ENCODE data around the gene RANBP3L.
"Not testable (repeated sequence)": the region's sequence is repeated elsewhere in the genome, so short reads cannot be mapped to it uniquely, and the experiment has no call there.

Gene RANBP3L, protein sequence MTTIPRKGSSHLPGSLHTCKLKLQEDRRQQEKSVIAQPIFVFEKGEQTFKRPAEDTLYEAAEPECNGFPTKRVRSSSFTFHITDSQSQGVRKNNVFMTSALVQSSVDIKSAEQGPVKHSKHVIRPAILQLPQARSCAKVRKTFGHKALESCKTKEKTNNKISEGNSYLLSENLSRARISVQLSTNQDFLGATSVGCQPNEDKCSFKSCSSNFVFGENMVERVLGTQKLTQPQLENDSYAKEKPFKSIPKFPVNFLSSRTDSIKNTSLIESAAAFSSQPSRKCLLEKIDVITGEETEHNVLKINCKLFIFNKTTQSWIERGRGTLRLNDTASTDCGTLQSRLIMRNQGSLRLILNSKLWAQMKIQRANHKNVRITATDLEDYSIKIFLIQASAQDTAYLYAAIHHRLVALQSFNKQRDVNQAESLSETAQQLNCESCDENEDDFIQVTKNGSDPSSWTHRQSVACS

DNA sequence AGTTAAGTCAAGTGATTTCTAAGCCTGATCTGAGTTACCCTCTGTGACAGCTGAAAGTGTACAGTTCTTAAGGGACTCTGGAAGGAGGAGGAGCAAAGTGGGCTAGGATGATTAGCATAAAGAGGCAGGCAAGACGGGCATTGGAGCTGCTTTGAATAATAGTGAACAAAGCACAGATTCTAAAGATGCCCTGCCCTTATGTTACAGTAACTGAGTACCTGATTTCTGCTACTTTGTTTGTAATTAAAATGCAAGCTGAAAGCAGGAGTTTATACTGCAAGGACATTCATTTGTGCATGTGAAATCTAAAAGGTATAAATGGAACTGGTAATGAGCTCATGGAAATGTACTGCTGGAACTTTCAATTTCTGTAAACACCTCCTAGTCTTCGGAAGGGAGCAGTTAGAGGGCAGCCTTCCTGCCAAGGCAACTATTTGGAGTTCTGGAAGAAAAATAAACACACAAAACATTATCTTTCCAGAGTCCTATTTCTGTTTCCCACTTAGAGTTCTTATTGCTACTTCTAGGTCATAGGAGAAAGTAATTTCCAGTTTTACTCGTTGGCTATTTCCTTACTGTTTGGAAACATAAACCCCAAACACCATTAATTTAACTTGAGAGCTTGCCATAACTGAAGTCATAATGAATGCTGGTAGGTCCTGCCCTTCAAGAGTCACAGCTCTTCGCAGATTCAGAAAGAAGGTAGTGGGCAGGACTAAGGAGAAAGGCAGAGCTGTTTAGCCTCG is at the start of gene RANBP3L:
Gene RANBP3L, minus strand, starts transcription at position 45 of the 746 bp plus-strand sequence. CDS start 486 bp downstream, outside the sequence.
- Mint-ChIP-seq H3K27me3 (peaks cover 38% of the 10 kb centered on the region), H3K27ac (ENCODE audit: low read depth) (no peak within 1 kb of the TSS), H3K4me3 (no peak within 1 kb of the TSS), H3K36me3 (ENCODE audit: insufficient read depth) (peaks cover 1% of the 10 kb centered on the region), H3K4me1 (peaks cover 6% of the 10 kb centered on the region), H3K9me3 (no peaks in the 10 kb centered on the region)
- ATAC-seq (replicated peaks; ENCODE audit: extremely low read depth, poor library complexity, severe bottlenecking): no peak
- DNase-seq (ENCODE audit: low spot score in 2 of 2): no peak

DNA sequence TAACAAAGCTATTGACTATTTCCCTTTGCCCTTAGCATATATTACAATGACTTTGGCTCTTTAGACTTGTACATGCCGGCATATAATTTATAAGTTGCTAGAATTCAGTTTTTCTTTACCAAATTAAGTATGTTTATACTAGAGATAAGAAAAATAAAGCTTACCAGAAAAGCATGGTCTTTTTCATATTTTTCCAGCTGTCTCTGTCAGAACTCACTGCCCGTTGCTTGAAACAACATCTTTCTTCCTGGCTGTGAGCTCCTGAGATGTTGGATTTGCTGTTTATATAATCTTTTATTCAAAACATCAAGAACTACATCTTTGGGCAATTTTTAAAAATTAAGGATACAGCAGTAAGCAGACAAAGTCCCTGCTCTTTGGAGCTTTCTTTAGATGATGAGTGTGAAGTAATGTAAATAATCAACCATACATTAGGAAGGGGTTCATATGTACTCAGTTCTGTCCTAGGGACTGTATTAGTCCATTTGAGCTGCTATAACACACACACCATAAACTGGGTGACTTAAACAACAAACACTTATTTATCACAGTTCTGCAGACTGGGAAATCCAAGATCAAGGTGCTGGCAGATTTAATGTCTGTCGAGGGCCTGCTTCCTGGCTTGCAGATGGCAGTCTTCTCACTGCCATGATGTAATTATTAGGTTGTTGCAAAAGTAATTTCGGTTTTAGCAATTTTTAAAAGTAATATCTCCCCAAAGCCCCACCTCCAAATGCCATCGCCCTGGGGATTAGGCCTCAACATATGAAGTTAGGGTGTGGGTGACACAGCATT is 45.4 kb upstream of the RANBP3L start:
- DNase-seq (ENCODE audit: low spot score in 2 of 2) (no peak), ATAC-seq (replicated peaks; ENCODE audit: extremely low read depth, poor library complexity, severe bottlenecking) (no peak)
- H3K36me3 Mint-ChIP-seq (ENCODE audit: insufficient read depth): no peaks in the 10 kb centered on the region
- H3K27me3 Mint-ChIP-seq: peaks cover 23% of the 10 kb centered on the region
- no peaks in the 10 kb centered on the region for H3K4me1 Mint-ChIP-seq
- H3K4me3 Mint-ChIP-seq: no peak overlapping the region
- no peaks in the 10 kb centered on the region for H3K9me3 Mint-ChIP-seq
- no peak overlapping the region for H3K27ac Mint-ChIP-seq (ENCODE audit: low read depth)

DNA sequence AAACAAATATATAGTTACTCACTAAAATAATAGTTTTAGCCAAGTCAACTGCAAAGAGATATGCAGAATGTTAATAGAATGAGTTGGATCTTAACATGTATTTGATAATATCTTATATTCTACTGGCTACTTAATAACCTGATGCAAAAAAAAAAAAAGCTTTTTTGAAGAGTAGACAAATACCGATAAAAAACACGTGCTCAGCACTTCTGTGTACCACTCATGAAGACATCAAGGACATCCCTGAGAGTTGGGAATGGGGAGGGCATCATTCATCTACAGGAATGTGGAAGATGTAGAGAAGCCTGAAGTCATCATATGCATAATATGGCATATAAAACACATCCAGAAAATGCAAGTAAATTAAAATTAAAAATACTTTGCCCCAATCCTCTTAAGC is 43.2 kb upstream of the RANBP3L start:
- no peaks in the 10 kb centered on the region for H3K4me1 Mint-ChIP-seq

GRCh38 chr5:36341720-36342119 is 40.0 kb upstream of the RANBP3L start:
- H3K27me3 Mint-ChIP-seq: peaks cover 34% of the 10 kb centered on the region

More for the DNA sequence above, 43.2 kb upstream of the RANBP3L start:
- H3K9me3 Mint-ChIP-seq: no peaks in the 10 kb centered on the region
- no peak overlapping the region for H3K4me3 Mint-ChIP-seq
- H3K27ac Mint-ChIP-seq (ENCODE audit: low read depth): no peak overlapping the region
- H3K27me3 Mint-ChIP-seq: peaks cover 25% of the 10 kb centered on the region
- H3K36me3 Mint-ChIP-seq (ENCODE audit: insufficient read depth): no peaks in the 10 kb centered on the region
- no peak for ATAC-seq (replicated peaks; ENCODE audit: extremely low read depth, poor library complexity, severe bottlenecking)
- no peak for DNase-seq (ENCODE audit: low spot score in 2 of 2)

GRCh38 chr5:36337597-36337996 is 35.9 kb upstream of the RANBP3L start:
- no peak for ATAC-seq (replicated peaks; ENCODE audit: extremely low read depth, poor library complexity, severe bottlenecking)

More at GRCh38 chr5:36341720-36342119, 40.0 kb upstream of the RANBP3L start:
- H3K9me3 Mint-ChIP-seq; H3K27ac Mint-ChIP-seq (ENCODE audit: low read depth); DNase-seq (ENCODE audit: low spot score in 2 of 2); H3K36me3 Mint-ChIP-seq (ENCODE audit: insufficient read depth); H3K4me1 Mint-ChIP-seq; H3K4me3 Mint-ChIP-seq; ATAC-seq (replicated peaks; ENCODE audit: extremely low read depth, poor library complexity, severe bottlenecking): not testable (repeated sequence)

GRCh38 chr5:36334315-36334714 is 32.6 kb upstream of the RANBP3L start:
- DNase-seq (ENCODE audit: low spot score in 2 of 2) (no peak), ATAC-seq (replicated peaks; ENCODE audit: extremely low read depth, poor library complexity, severe bottlenecking) (no peak)
- no peak overlapping the region for H3K4me3 Mint-ChIP-seq
- H3K9me3 Mint-ChIP-seq: peaks cover 4% of the 10 kb centered on the region
- H3K36me3 Mint-ChIP-seq (ENCODE audit: insufficient read depth): no peaks in the 10 kb centered on the region
- H3K27me3 Mint-ChIP-seq: peaks cover 25% of the 10 kb centered on the region
- no peak overlapping the region for H3K27ac Mint-ChIP-seq (ENCODE audit: low read depth)
- H3K4me1 Mint-ChIP-seq: no peaks in the 10 kb centered on the region

More at GRCh38 chr5:36337597-36337996, 35.9 kb upstream of the RANBP3L start:
- Mint-ChIP-seq H3K27me3 (peaks cover 41% of the 10 kb centered on the region), H3K4me3 (no peak overlapping the region), H3K9me3 (peaks cover 4% of the 10 kb centered on the region), H3K36me3 (ENCODE audit: insufficient read depth) (no peaks in the 10 kb centered on the region), H3K4me1 (no peaks in the 10 kb centered on the region), H3K27ac (ENCODE audit: low read depth) (no peak overlapping the region)
- DNase-seq (ENCODE audit: low spot score in 2 of 2): no peak

GRCh38 chr5:36332720-36333119 is 31.0 kb upstream of the RANBP3L start:
- not testable (repeated sequence) for H3K4me3 Mint-ChIP-seq; ATAC-seq (replicated peaks; ENCODE audit: extremely low read depth, poor library complexity, severe bottlenecking); DNase-seq (ENCODE audit: low spot score in 2 of 2); H3K36me3 Mint-ChIP-seq (ENCODE audit: insufficient read depth); H3K27ac Mint-ChIP-seq (ENCODE audit: low read depth); H3K9me3 Mint-ChIP-seq; H3K4me1 Mint-ChIP-seq
- H3K27me3 Mint-ChIP-seq: peaks cover 33% of the 10 kb centered on the region

- no peak for ATAC-seq (replicated peaks; ENCODE audit: extremely low read depth, poor library complexity, severe bottlenecking)
- no peak for DNase-seq (ENCODE audit: low spot score in 2 of 2)
- Mint-ChIP-seq H3K4me3 (no peak overlapping the region), H3K27me3 (peaks cover 52% of the 10 kb centered on the region), H3K27ac (ENCODE audit: low read depth) (no peak overlapping the region), H3K36me3 (ENCODE audit: insufficient read depth) (no peaks in the 10 kb centered on the region), H3K4me1 (no peaks in the 10 kb centered on the region), H3K9me3 (no peaks in the 10 kb centered on the region)
These were observed 23.5 kb upstream of the RANBP3L start for GRCh38 chr5:36325196-36325595.

- Mint-ChIP-seq H3K36me3 (ENCODE audit: insufficient read depth) (no peaks in the 10 kb centered on the region), H3K27ac (ENCODE audit: low read depth) (no peak overlapping the region), H3K9me3 (no peaks in the 10 kb centered on the region), H3K4me3 (no peak overlapping the region), H3K27me3 (peaks cover 53% of the 10 kb centered on the region), H3K4me1 (no peaks in the 10 kb centered on the region)
- DNase-seq (ENCODE audit: low spot score in 2 of 2) (no peak), ATAC-seq (replicated peaks; ENCODE audit: extremely low read depth, poor library complexity, severe bottlenecking) (no peak)
These were observed 22.5 kb upstream of the RANBP3L start for GRCh38 chr5:36323926-36324781.

- Mint-ChIP-seq H3K9me3 (no peaks in the 10 kb centered on the region), H3K27ac (ENCODE audit: low read depth) (no peak overlapping the region), H3K4me3 (no peak overlapping the region), H3K4me1 (no peaks in the 10 kb centered on the region), H3K36me3 (ENCODE audit: insufficient read depth) (no peaks in the 10 kb centered on the region), H3K27me3 (peaks cover 69% of the 10 kb centered on the region)
- ATAC-seq (replicated peaks; ENCODE audit: extremely low read depth, poor library complexity, severe bottlenecking) (no peak), DNase-seq (ENCODE audit: low spot score in 2 of 2) (no peak)
These were observed 11.4 kb upstream of the RANBP3L start for GRCh38 chr5:36312953-36313672.

- peaks cover 63% of the 10 kb centered on the region for H3K27me3 Mint-ChIP-seq
- no peak overlapping the region for H3K4me3 Mint-ChIP-seq
- H3K36me3 Mint-ChIP-seq (ENCODE audit: insufficient read depth): no peaks in the 10 kb centered on the region
- no peaks in the 10 kb centered on the region for H3K4me1 Mint-ChIP-seq
- no peaks in the 10 kb centered on the region for H3K9me3 Mint-ChIP-seq
- DNase-seq (ENCODE audit: low spot score in 2 of 2) (no peak), ATAC-seq (replicated peaks; ENCODE audit: extremely low read depth, poor library complexity, severe bottlenecking) (no peak)
- no peak overlapping the region for H3K27ac Mint-ChIP-seq (ENCODE audit: low read depth)
These were observed 10.3 kb upstream of the RANBP3L start for GRCh38 chr5:36311956-36312355.
